Ovary (tissue), 3 donors: ENCODE data around the gene USP24.

Experiments
- EP300 ChIP-seq: sonication (generic); formaldehyde crosslinking; IDR thresholded peaks from one replicate; pipeline ENCODE4 v1.6.1; 2017; ENCODE audit warnings: antibody characterized with exemption
- POLR2A ChIP-seq: fragments of 450-650 bp; IDR thresholded peaks from one replicate; pipeline ENCODE4 v1.6.1; 2017; ENCODE audit warnings: antibody characterized with exemption, mild to moderate bottlenecking, moderate library complexity
- TF ChIP-seq, protein P1 (sequence below), 3 donors: fragments of 450-650 bp in 2 of 3; fragments of 200-600 bp in 1 of 3; IDR thresholded peaks; one replicate each; pipeline versions ENCODE4 v1.5.1 to v1.8.0; 2016 to 2022; ENCODE audit warnings: antibody characterized with exemption in 3 of 3, mild to moderate bottlenecking in 1 of 3
- donor health status: DM: no; HTN: no; CAD: no.

DNA sequence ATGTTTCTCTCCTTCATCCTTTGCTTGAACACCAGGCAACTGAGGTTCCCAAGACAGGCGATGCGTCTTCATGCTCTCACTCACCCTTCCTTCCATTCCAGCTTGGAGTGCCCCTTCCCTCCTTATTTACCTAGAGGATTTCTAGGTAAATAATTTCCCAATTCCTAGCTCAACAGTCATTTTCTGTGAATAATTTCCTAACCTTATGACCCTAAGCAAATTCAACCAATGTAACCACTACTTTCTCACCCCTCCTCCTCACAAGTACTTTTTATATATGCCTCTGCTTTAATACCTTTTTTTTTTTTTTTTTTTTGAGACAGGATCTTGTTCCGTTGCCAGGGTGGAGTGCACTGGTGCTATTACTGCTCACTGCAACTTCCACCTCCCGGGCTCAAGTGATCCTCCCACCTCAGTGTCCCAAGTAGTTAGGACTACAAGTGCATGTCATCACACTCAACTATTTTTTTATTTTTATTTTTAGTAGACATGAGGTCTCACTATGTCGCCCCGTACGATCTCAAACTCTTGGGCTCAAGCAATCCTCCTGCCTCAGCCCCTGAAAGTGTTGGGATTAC lies 86.7 kb downstream of the USP24 start:
- no peak for TF ChIP-seq EP300
- TF ChIP-seq POLR2A: no peak
- TF ChIP-seq, protein P1, sequence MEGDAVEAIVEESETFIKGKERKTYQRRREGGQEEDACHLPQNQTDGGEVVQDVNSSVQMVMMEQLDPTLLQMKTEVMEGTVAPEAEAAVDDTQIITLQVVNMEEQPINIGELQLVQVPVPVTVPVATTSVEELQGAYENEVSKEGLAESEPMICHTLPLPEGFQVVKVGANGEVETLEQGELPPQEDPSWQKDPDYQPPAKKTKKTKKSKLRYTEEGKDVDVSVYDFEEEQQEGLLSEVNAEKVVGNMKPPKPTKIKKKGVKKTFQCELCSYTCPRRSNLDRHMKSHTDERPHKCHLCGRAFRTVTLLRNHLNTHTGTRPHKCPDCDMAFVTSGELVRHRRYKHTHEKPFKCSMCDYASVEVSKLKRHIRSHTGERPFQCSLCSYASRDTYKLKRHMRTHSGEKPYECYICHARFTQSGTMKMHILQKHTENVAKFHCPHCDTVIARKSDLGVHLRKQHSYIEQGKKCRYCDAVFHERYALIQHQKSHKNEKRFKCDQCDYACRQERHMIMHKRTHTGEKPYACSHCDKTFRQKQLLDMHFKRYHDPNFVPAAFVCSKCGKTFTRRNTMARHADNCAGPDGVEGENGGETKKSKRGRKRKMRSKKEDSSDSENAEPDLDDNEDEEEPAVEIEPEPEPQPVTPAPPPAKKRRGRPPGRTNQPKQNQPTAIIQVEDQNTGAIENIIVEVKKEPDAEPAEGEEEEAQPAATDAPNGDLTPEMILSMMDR (IDR thresholded peaks at IDR 0.05): no peak
